HCT116 (cell line): ENCODE results near the gene SBSN.

ENCODE experiments used
- CBX3 ChIP-seq: IDR thresholded peaks from 2 replicates; pipeline ENCODE4 v1.6.1; 2012; ENCODE audit warnings: low read depth
- EZH2phosphoT487 ChIP-seq: fragments of 200-600 bp; IDR thresholded peaks from 2 replicates; pipeline ENCODE4 v1.6.1; 2018; ENCODE audit warnings: antibody characterized with exemption, borderline replicate concordance
- POLR2A ChIP-seq: IDR thresholded peaks from 2 replicates; pipeline ENCODE4 v1.7.0; 2011; ENCODE audit warnings: borderline replicate concordance; ENCODE audit not compliant: insufficient read depth, insufficient read length; ENCODE audit errors: extremely low read depth
- RAD21 ChIP-seq: IDR thresholded peaks from 2 replicates; pipeline ENCODE4 v1.6.1; 2012; ENCODE audit warnings: low read depth, mild to moderate bottlenecking
- TF ChIP-seq, protein P1 (sequence below), 3 experiments: fragments of 200-600 bp in 1 of 3; sonication (generic) in 1 of 3; IDR thresholded peaks in 2 of 3; conservative IDR thresholded peaks in 1 of 3; 2 replicates each; pipeline ENCODE4 v1.5.1; 2012 to 2017; ENCODE audit warnings: low read depth in 2 of 3, low read length in 2 of 3, antibody characterized with exemption in 1 of 3, borderline replicate concordance in 1 of 3, control low read depth in 1 of 3, mild to moderate bottlenecking in 1 of 3, mixed read lengths in 1 of 3, mixed run types in 1 of 3, moderate library complexity in 1 of 3; ENCODE audit not compliant: insufficient read depth in 1 of 3
- TF ChIP-seq, protein P2 (sequence below): IDR thresholded peaks from 2 replicates; pipeline ENCODE4 v1.6.1; 2012

DNA sequence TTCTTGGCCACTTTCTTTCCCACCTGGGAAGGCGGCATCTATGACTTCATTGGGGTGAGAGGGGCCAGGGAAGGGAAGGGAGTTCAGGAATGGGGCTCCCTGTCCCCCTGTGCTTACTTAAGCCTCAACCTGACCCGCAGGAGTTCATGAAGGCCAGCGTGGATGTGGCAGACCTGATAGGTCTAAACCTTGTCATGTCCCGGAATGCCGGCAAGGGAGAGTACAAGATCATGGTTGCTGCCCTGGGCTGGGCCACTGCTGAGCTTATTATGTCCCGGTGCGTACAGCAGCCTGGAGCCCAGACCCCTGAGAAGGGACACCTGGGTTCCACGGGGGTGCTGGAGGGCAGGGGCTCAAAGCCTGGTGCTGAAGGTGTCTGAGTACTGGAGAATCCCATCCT lies 18.4 kb upstream of the SBSN start:
- TF ChIP-seq POLR2A (no peak), RAD21 (no peak), EZH2phosphoT487 (no peak), CBX3 (no peak)
- TF ChIP-seq, protein P1, sequence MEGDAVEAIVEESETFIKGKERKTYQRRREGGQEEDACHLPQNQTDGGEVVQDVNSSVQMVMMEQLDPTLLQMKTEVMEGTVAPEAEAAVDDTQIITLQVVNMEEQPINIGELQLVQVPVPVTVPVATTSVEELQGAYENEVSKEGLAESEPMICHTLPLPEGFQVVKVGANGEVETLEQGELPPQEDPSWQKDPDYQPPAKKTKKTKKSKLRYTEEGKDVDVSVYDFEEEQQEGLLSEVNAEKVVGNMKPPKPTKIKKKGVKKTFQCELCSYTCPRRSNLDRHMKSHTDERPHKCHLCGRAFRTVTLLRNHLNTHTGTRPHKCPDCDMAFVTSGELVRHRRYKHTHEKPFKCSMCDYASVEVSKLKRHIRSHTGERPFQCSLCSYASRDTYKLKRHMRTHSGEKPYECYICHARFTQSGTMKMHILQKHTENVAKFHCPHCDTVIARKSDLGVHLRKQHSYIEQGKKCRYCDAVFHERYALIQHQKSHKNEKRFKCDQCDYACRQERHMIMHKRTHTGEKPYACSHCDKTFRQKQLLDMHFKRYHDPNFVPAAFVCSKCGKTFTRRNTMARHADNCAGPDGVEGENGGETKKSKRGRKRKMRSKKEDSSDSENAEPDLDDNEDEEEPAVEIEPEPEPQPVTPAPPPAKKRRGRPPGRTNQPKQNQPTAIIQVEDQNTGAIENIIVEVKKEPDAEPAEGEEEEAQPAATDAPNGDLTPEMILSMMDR (IDR thresholded peaks at IDR 0.05 in 2 of 3, conservative IDR thresholded peaks at IDR 0.05 in 1 of 3; ENCODE audit: borderline replicate concordance in 1 of 3, insufficient read depth in 1 of 3, low read depth in 2 of 3, low read length in 2 of 3), result no peak
- TF ChIP-seq, protein P2, sequence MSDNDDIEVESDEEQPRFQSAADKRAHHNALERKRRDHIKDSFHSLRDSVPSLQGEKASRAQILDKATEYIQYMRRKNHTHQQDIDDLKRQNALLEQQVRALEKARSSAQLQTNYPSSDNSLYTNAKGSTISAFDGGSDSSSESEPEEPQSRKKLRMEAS, result no peak
